Stimulated activated naive B cell treated with anti-CD40 and anti-IgM and Interleukin-4, amounts not matched to agents 10 μg/mL and 1 μg/mL and 100 μg/mL, for 72 hours (primary cell): ENCODE measurements around the gene SLC16A3.
"Not testable (repeated sequence)": the region's sequence is repeated elsewhere in the genome, so short reads cannot be mapped to it uniquely, and the experiment has no call there.

Source experiments
- ATAC-seq, 2 donors: fragments of 150-1000 bp; cut with Tn5 transposase; replicated peaks; 2 replicates each; pipeline ENCODE4 v1.10.0; 2021; ENCODE audit warnings: moderate library complexity in 1 of 2
- DNase-seq: peaks from one replicate; pipeline ENCODE4 v3.0.0; 2021
- H3K27ac Mint-ChIP-seq: one replicate; pipeline ENCODE4 v1.8.0; 2022; ENCODE audit warnings: mild to moderate bottlenecking, mixed read lengths
- H3K27me3 Mint-ChIP-seq, 2 donors: one replicate each; pipeline ENCODE4 v1.8.0; 2022; ENCODE audit warnings: mixed read lengths in 2 of 2
- H3K36me3 Mint-ChIP-seq, 2 donors: one replicate each; pipeline ENCODE4 v1.8.0; 2022; ENCODE audit warnings: mixed read lengths in 2 of 2, mild to moderate bottlenecking in 1 of 2
- H3K4me1 Mint-ChIP-seq, 2 donors: one replicate each; pipeline ENCODE4 v1.8.0; 2022; ENCODE audit warnings: mixed read lengths in 2 of 2, mild to moderate bottlenecking in 1 of 2
- H3K4me3 Mint-ChIP-seq, 2 donors: one replicate each; pipeline ENCODE4 v1.8.0; 2022; ENCODE audit warnings: mild to moderate bottlenecking in 2 of 2, mixed read lengths in 2 of 2, moderate library complexity in 1 of 2
- H3K9me3 Mint-ChIP-seq, 2 donors: one replicate each; pipeline ENCODE4 v1.8.0; 2022; ENCODE audit warnings: mixed read lengths in 2 of 2, mild to moderate bottlenecking in 1 of 2

SLC16A3 gene

DNA sequence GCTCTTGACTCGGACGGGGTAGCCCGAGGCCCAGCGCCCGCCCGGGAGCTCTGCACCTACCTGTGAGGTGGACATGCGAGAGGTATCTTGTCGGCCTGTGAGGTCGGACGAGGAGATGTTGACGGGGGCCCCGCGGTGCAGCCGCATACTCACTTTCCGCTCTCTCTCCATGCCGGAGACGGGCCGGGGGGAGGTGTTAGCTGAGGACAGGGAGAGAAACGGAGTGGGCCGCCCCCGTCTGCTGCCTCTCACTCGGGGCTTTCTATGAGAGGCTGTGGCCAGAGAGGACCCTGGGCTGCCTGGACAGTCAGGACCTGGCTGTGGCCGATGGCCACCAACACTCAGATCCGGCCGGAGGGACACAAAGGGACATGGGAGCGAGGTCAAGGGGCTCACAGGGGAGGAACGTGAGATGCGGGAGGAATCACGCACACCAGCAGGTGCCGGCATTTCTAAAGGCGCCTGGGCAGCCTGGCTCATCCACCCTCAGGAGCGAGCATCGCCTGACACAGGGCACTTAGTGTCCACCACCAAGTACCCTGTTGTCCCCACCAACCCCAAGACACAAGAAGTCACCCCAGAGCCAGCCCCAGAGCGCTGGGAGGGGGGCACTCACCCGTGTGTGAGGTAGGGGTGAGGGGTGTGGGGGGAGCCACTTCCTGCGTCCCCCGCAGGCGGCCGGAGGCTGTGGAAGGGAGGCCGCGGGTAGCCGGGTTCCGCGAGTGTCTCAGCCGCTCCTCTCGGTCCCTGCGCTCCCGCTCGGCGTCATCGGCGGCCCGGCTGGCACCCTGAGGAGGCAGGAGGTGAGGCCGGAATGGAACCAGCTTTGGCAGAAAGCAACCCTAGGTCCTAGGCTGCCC, 20.2 kb downstream of the SLC16A3 start:
- no peak for DNase-seq
- H3K27ac Mint-ChIP-seq: peak overlapping the region; percentile 65
- no peaks in the 10 kb centered on the region for H3K9me3 Mint-ChIP-seq
- peaks cover 61 to 63% of the 10 kb centered on the region in 2 donors for H3K36me3 Mint-ChIP-seq
- no peak overlapping the region for H3K4me3 Mint-ChIP-seq
- H3K4me1 Mint-ChIP-seq: peaks cover 23 to 27% of the 10 kb centered on the region in 2 donors
- H3K27me3 Mint-ChIP-seq: no peaks in the 10 kb centered on the region
- no peak for ATAC-seq

DNA sequence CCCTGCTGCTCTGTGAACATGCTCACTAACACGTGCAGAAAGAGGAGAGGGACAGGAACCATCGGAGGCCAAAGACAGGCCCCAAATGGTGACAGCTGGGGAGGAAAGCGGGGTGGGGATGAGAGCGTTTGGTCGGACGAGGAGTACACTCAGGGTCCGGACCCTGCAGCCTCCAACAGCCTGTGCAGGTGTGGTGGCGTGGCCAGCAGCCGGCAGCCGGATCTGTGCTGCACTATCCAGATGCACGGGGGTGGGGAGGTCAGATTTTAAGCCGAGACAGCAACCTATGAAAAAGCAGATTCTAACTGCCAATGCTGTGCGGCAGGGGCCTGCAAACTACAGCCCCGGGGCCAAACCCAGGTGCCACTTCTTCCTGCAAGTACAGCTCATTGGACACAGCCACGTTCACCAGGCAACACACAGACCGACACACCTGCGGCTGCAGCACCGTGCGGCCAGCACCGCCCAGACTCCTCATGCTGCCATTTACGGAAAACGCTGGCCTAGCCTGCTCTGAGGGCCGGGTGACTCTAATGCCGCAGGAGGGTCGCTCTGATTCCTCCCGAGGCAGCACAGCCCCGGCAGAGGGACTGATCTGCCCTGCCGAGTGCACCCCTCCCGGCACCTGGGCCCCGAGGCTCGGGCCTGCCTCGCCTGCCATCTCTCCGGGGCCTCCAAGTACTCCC, 21.2 kb downstream of the SLC16A3 start:
- H3K27ac Mint-ChIP-seq: no peak overlapping the region
- no peaks in the 10 kb centered on the region for H3K9me3 Mint-ChIP-seq
- DNase-seq: no peak
- no peak overlapping the region for H3K4me3 Mint-ChIP-seq
- H3K36me3 Mint-ChIP-seq: peaks cover 51 to 54% of the 10 kb centered on the region in 2 donors
- H3K27me3 Mint-ChIP-seq: no peaks in the 10 kb centered on the region
- peaks cover 17 to 27% of the 10 kb centered on the region in 2 donors for H3K4me1 Mint-ChIP-seq
- no peak for ATAC-seq

DNA sequence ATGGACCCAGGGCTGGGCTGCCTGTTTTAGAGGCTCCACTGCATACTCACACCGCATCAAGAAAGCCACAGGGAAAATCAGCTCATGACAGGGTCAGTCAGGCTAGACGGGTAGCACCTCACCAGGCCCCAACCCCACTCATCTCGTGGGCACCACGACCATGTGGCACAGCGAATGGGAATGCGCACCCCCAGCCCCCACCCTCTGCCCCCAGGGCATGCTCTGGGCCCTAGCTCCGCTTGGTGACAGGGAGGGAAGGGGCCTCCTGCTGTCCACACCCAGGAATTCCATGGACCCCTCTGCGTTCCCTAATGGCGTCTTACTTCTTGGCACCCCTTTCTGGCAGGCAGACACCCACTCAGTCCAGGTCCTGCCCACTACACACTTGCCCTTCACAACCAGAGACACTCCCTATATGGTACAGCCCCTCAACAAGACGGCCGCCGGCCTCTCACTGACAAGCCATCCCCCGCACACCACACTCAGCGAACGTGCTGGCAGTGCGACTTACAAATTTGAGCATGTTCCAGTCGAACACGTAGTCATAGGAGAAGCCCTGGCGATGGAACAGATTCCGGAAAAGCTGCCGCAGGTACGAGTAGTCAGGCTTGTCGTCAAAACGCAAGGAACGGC, 22.1 kb downstream of the SLC16A3 start:
- Mint-ChIP-seq H3K4me3 (no peak overlapping the region), H3K4me1 (peaks cover 19 to 32% of the 10 kb centered on the region in 2 donors), H3K9me3 (no peaks in the 10 kb centered on the region), H3K27me3 (no peaks in the 10 kb centered on the region), H3K36me3 (peaks cover 53 to 56% of the 10 kb centered on the region in 2 donors), H3K27ac (peak overlapping the region; percentile 72)
- DNase-seq: no peak
- ATAC-seq: no peak

DNA sequence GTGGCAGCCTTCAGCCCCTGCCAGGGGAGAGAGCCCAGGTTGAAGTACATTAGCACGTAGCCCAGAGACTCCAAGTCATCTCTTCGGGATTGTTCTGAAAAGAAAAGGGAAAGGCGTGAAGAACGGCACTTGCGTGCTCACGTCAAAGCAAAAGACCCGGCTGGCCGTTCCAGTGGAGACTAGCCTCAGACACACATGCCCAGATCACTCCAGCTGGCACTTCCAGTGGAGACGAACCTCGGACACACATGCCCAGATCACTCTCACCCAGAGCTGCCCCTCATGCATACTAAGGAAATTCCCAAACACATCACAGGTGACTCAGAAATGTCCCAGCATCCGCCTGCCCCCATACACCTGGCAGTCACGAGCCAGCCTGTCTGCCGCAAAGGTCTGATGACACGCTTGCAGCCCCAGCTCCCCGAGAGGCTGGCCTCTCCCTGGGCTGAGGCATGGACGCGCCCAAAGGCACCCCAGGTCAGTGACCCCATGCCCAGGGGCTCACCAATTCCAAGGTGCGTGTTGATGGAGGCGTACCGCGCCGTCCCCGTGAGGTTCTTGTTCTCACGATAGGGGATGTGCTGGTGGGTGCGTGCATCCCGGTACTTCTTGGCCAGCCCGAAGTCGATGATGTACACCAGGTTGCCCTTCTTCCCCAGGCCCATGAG, 23.8 kb downstream of the SLC16A3 start:
- peaks cover 47 to 54% of the 10 kb centered on the region in 2 donors for H3K36me3 Mint-ChIP-seq

DNA sequence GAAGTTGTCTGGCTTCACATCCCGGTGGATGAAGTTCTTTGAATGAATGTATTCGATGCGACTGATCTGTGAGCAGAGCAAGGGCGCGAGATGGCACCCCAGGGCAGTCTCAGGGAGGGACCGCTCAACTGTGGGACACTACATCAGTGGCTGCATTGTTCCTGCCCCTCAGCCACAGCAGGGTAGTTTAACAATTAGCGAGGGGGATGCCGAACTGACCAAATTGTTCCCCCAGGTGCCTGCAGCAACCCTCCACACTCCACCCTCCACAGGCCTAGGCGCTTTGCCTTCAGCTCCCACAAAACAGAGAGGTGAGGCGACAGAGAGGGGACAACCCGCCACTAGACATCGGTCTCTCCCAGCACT, 24.3 kb downstream of the SLC16A3 start:
- Mint-ChIP-seq H3K4me3 (no peak overlapping the region), H3K9me3 (no peaks in the 10 kb centered on the region), H3K27ac (peak overlapping the region; percentile 25), H3K27me3 (no peaks in the 10 kb centered on the region), H3K4me1 (peaks cover 6 to 20% of the 10 kb centered on the region in 2 donors), H3K36me3 (peaks cover 42 to 51% of the 10 kb centered on the region in 2 donors)
- ATAC-seq: no peak
- no peak for DNase-seq

More for the DNA sequence above, 23.8 kb downstream of the SLC16A3 start:
- no peak overlapping the region for H3K4me3 Mint-ChIP-seq
- peak overlapping the region; percentile 67 for H3K27ac Mint-ChIP-seq
- H3K4me1 Mint-ChIP-seq: peaks cover 11 to 23% of the 10 kb centered on the region in 2 donors
- no peak for DNase-seq
- no peak for ATAC-seq
- H3K27me3 Mint-ChIP-seq: no peaks in the 10 kb centered on the region
- no peaks in the 10 kb centered on the region for H3K9me3 Mint-ChIP-seq

DNA sequence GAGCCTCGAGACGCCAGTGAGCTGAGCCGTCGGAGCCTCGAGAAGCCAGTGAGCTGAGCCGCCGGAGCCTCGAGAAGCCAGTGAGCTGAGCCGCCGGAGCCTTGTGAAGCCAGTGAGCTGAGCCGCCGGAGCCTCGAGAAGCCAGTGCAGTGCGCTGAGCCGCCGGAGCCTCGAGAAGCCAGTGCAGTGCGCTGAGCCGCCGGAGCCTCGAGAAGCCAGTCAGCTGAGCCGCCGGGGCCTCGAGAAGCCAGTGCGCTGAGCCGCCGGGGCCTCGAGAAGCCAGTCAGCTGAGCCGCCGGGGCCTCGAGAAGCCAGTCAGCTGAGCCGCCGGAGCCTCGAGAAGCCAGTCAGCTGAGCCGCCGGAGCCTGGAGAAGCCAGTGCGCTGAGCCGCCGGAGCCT, 25.3 kb downstream of the SLC16A3 start:
- DNase-seq, H3K4me3 Mint-ChIP-seq, H3K9me3 Mint-ChIP-seq, H3K27me3 Mint-ChIP-seq, H3K27ac Mint-ChIP-seq, ATAC-seq: not testable (repeated sequence)
- H3K4me1 Mint-ChIP-seq: peaks cover 6 to 12% of the 10 kb centered on the region in 2 donors
- H3K36me3 Mint-ChIP-seq: peaks cover 38 to 48% of the 10 kb centered on the region in 2 donors

DNA sequence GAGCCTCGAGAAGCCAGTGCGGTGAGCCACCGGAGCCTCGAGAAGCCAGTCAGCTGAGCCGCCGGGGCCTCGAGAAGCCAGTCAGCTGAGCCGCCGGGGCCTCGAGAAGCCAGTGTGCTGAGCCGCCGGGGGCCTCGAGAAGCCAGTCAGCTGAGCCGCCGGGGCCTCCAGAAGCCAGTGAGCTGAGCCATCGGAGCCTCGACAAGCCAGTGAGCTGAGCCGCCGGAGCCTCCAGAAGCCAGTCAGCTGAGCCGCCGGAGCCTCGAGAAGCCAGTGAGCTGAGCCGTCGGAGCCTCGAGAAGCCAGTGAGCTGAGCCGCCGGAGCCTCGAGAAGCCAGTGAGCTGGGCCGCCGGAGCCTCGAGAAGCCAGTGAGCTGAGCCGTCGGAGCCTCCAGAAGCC, 25.9 kb downstream of the SLC16A3 start:
- not testable (repeated sequence) for ATAC-seq, H3K27me3 Mint-ChIP-seq, H3K9me3 Mint-ChIP-seq, DNase-seq, H3K27ac Mint-ChIP-seq, H3K4me3 Mint-ChIP-seq
- H3K36me3 Mint-ChIP-seq: peaks cover 38 to 49% of the 10 kb centered on the region in 2 donors
- peaks cover 6 to 12% of the 10 kb centered on the region in 2 donors for H3K4me1 Mint-ChIP-seq

DNA sequence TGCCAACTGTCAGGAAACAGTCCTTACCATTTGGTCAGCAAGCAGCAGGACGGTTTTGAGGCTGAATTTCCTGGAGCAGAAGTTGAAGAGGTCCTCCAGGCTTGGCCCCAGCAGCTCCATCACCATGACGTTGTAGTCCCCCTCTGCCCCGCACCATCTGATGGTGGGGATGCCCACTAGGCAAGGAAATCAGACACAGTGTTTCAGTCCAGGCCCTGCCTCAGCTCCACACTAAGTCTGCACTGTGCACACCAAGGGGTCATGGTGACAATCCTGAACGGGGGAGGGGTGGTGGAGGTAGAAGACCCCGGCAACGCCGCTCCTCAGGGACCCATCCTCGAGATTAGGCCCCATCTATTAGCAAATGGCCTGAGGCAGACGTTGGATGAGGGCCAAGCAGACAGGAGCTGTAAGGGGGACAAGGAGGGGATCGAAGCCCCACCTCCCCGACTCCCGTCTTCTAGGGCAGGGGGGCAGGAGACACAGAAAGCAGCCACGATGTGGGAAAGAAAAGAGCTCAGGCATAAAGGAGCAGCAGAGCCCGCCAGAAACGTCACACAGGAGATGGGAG, 26.6 kb downstream of the SLC16A3 start:
- no peak for DNase-seq
- no peak for ATAC-seq
- peaks cover 45 to 57% of the 10 kb centered on the region in 2 donors for H3K36me3 Mint-ChIP-seq
- no peak overlapping the region for H3K4me3 Mint-ChIP-seq
- H3K27ac Mint-ChIP-seq: no peak overlapping the region
- H3K27me3 Mint-ChIP-seq: no peaks in the 10 kb centered on the region
- no peaks in the 10 kb centered on the region for H3K9me3 Mint-ChIP-seq
- peaks cover 12 to 18% of the 10 kb centered on the region in 2 donors for H3K4me1 Mint-ChIP-seq

DNA sequence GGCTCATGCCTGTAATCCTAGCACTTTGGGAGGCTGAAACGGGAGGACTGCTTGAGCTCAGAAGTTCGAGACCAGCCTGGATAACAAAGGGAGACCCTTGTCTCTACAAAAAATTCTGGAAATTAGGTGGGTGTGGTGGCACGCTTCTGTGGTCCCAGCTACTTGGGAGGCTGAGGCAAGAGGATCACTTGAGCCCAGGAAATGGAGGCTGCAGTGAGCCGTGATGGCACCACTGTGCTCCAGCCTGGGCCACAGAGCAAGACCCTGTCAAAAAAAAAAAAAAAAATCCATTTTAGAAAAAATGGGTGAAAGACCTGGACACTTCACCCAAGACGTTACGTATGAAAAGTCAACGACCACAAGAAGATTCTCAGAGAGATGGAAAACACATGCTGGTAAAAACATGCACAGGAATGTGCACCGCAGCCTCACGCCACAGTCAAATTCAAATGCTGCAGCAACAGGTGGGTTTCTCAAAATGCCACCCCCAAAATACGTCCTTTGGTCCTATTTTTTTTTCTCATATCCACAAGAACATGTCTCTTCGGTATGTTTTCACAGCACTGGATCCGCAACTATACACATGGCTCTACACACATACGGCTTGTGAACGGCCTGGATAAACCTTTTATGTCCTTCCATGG, 27.5 kb downstream of the SLC16A3 start:
- peaks cover 49 to 61% of the 10 kb centered on the region in 2 donors for H3K36me3 Mint-ChIP-seq
- ATAC-seq (no peak), DNase-seq (no peak)
- no peaks in the 10 kb centered on the region for H3K9me3 Mint-ChIP-seq
- no peak overlapping the region for H3K4me3 Mint-ChIP-seq
- H3K4me1 Mint-ChIP-seq: peaks cover 14 to 22% of the 10 kb centered on the region in 2 donors
- no peaks in the 10 kb centered on the region for H3K27me3 Mint-ChIP-seq
- H3K27ac Mint-ChIP-seq: no peak overlapping the region

DNA sequence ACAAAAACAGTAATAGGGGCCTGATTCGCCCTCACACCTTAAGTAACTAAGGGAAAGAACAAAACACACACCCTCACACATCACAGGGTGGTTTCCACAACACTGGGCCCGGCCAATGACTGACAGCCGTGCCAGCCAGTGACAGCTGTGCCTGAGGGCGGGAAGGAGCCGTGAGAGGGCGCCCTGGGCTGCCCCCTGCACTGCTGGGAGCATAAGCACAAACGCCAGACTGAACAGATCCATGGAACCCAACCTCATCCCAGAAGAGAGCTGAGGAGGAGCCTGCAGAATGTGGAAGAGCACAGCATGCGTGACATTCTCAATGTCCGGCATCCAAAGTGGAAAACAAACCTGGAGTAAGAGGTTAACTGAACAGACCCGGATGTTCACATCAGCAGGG, 28.6 kb downstream of the SLC16A3 start:
- Mint-ChIP-seq H3K36me3 (peaks cover 46 to 67% of the 10 kb centered on the region in 2 donors), H3K27ac (peak overlapping the region; percentile 86), H3K4me1 (peaks cover 14 to 22% of the 10 kb centered on the region in 2 donors), H3K27me3 (no peaks in the 10 kb centered on the region), H3K4me3 (no peak overlapping the region), H3K9me3 (no peaks in the 10 kb centered on the region)
- DNase-seq (no peak), ATAC-seq (peak; percentile 48 to 73)

DNA sequence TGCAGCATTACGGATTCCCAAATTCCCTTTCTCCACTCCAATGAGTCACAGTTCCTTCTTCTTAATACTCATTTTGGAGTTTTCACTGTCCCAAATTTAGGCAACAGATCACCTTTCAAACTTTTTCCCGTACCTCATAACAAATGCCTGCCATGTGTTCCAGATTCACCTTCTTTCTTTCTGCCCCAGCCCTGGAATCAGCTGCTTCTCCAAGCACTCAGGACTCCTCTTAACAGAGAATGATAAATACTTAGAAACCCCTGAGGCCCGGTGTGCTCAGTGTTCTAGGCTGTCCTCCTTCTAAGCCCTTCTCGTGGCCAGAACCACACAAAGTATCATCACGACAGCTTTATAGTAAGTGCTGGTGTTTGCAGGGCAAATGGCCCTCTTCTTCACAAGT, 29.7 kb downstream of the SLC16A3 start:
- Mint-ChIP-seq H3K4me1 (peaks cover 14 to 22% of the 10 kb centered on the region in 2 donors), H3K4me3 (no peak overlapping the region), H3K27me3 (no peaks in the 10 kb centered on the region), H3K27ac (no peak overlapping the region), H3K9me3 (no peaks in the 10 kb centered on the region), H3K36me3 (peaks cover 37 to 61% of the 10 kb centered on the region in 2 donors)
- DNase-seq (no peak), ATAC-seq (no peak)

DNA sequence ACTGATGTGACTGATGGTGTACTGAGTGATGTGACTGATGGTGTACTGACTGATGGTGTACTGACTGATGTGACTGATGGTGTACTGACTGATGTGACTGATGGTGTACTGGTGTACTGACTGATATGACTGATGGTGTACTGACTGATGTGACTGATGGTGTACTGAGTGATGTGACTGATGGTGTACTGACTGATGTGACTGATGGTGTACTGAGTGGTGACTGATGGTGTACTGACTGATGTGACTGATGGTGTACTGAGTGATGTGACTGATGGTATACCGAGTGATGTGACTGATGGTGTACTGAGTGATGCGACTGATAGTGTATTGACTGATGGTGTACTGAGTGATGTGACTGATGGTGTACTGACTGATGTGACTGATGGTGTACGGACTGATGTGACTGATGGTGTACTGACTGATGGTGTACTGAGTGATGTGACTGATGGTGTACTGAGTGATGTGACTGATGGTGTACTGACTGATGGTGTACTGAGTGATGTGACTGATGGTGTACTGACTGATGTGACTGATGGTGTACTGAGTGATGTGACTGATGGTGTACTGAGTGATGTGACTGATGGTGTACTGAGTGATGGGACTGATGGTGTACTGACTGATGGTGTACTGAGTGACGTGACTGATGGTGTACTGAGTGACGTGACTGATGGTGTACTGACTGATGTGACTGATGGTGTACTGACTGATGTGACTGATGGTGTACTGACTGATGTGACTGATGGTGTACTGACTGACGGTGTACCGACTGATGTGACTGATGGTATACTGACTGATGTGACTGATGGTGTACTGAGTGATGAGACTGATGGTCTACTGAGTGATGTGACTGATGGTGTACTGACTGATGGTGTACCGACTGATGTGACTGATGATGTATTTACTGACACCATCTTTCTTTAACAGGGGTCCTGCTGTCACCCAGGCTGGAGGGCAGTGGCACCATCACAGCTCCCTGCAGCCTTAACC, 31.4 kb downstream of the SLC16A3 start:
- DNase-seq, H3K4me3 Mint-ChIP-seq, H3K9me3 Mint-ChIP-seq, ATAC-seq, H3K27me3 Mint-ChIP-seq: not testable (repeated sequence)
- Mint-ChIP-seq H3K36me3 (peaks cover 45 to 67% of the 10 kb centered on the region in 2 donors), H3K27ac (peak overlapping the region; percentile 47), H3K4me1 (peaks cover 14 to 22% of the 10 kb centered on the region in 2 donors)
